HG02943 (cell line): Measurements from ENCODE around the gene LINS1.

Experiments
- ATAC-seq: cut with Tn5 transposase; IDR thresholded peaks from one replicate; pipeline ENCODE4 v1.9.1; 2021; ENCODE audit warnings: mild to moderate bottlenecking, low read depth, moderate library complexity; ENCODE audit not compliant: unreplicated experiment

The LINS1 gene

DNA sequence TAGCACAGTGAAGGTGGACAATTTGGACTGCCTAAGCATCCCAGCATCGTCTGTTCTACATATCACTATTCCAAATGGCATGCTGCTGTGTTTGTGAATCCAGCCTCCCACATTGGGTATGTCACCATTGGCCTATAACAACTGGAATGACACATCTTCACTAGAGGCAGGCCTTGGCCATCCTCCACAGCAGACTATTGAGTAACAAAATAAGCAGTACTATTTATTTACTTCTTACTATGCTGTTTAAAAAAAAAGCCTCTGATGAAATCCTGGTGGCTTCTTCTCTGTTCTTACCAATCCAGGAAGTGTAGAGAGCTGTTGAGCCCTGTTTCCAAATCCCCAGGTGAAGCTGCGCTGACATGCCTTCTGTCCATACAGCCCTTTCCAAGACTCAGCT, 42.7 kb downstream of the LINS1 start:
- no peak for ATAC-seq

- no peak for ATAC-seq
Observed at GRCh38 chr15:100558771-100559254, 43.2 kb downstream of the LINS1 start.

GRCh38 chr15:100553468-100553867, 48.5 kb downstream of the LINS1 start:
- ATAC-seq = no peak

DNA sequence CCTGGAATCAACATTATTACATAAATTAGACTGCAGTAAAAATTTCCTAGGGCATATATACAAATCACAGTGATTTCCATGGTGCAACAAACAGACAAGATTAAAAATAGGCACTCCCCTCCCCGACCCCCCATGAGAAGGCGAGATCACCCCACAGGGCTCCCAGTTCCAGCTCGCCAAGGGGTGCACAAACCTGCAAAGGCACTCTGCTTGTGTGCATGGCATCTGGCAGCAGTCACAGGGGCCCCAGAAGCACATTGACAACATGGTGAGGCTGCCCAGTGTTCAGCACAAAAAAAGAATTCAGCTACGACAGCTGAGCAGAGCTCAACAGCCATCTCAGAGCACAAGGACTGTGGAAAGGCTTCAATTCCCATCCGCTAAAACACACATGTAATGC, 54.0 kb downstream of the LINS1 start:
- ATAC-seq = no peak

- ATAC-seq = no peak
Observed at GRCh38 chr15:100544946-100545345, 57.0 kb downstream of the LINS1 start.

DNA sequence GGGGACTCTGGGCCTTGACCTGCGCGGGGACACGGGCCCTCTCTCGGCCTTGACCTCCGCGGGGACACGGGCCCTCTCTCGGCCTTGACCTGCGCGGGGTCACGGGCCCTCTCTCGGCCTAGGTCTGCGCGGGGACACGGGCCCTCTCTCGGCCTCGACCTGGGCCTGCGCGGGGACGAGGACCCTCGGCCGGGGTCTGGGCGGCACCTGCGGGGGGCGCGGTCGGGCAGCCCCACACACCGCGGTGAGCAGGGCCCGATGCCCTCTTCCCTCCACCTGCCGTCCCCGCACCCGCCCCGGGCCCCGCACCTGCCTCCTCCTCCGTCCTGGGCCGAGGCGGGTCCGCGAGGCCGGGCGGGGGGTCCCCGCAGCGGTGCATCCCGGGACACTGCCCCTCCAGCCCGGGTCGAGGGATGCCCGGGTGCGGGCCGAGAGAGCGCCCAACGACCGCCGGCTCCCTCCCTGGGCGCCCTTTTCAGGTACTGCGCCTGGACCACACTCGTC, 57.6 kb downstream of the LINS1 start:
- no peak for ATAC-seq

GRCh38 chr15:100542290-100542689, 59.7 kb downstream of the LINS1 start:
- no peak for ATAC-seq

DNA sequence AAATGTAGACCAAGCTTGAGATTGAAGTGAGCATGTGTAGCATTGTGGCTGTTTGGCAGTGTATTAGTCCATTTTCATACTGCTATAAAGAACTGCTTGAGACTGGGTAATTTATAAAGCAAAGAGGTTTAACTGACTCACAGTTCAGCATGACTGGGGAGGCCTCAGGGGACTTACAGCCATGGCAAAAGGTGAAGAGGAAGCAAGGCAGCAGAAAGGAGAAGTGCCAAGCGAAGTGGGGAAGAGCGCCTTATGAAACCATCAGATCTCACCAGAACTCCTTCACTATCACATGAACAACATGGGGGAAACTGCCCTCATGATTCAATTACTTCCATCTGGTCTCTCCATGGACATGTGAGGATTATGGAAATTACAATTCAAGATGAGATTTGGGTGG, 64.7 kb downstream of the LINS1 start:
- no peak for ATAC-seq

DNA sequence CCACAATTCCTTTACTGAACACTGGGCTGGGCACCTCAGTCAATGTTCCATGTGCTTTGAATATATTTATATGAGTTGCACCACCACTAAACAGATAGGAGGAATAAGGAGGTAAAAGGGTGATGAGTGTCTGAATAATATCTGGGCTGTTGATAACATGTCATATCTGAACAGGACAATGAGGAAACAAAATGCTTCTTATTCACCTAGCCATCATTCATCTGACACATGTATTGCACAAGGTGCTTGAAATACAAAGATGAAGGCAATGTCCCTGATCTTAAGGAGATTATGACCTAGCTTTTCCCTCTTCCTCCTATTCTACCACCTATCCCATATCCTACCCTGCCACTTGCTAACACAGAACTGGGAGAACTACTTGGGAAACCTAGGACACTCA, 65.3 kb downstream of the LINS1 start:
- ATAC-seq = no peak

DNA sequence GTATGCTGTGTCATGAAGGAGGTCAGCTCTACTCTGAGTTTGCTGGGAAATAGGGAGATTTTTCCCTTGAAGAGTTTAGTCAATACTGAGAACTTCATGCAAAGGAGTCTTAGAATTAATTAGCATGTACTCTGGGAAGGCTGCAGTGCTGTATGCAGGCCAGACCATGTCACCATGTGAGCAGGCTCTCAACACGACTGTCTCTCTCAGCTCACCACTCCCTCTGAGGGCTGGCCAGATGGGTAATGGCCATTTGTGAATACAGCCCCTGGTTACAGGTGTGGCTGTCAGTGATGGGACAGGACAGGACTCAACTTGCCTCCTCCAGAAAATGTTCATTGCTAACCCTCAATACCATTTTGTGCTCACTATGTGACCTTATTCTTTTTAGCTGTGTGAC, 68.1 kb downstream of the LINS1 start:
- ATAC-seq = no peak

- no peak for ATAC-seq
Observed at GRCh38 chr15:100531823-100532327, 70.1 kb downstream of the LINS1 start.

- ATAC-seq = no peak
Observed at GRCh38 chr15:100531204-100531603, 70.8 kb downstream of the LINS1 start.

DNA sequence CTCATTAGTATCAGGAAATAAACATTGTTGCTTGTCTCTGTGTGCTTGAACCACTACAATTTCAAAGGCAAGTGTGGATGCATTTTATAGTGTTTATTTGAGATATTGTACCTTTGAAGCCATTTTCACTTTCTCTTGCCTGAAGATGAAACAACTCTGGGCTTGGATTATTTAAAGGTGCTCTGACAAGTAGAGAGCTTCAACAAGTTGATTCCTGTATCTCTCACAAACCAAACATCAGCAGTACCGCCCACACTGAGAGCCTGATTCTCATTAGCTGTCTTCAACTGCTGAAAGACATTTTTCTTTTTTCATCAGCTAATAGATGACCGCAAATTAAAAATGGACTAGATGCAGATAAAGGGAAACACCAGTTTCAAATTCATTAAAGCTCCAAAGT, 72.4 kb downstream of the LINS1 start:
- ATAC-seq = no peak

DNA sequence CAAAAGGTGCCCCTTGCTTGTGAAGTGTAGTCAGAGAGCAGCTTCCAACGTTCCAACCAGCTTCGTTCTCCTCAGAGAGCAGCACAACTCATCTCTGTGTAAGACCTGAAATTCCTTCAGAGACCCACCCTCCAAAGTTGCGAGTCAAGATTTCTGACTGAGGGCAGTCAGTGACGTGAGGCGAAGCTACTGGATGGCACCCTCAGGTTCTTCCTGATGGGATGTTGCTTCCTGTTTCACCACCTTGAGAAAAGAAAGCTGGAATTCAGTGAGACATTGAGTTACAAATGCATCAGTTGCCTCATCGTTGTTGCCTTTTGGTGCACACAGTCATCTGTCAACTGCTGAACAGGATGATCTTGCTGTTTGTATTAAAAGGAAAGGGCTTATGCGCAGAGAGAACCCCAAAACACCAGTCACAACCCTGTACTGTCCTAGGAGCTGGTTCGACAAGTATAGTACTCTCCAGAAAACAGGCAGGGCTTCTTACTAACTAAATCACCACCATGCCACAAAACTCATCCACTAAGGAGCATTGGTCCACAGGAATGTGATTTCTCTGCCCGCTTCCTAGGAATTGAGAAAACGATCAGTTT, 73.1 kb downstream of the LINS1 start, which contains the start of gene CERS3:
Gene CERS3 (minus strand): TSS at position 118 of the 596 bp plus-strand sequence. CDS start 27,101 bp downstream, outside the sequence.
- ATAC-seq = no peak

GRCh38 chr15:100526027-100526481, 75.9 kb downstream of the LINS1 start:
- no peak for ATAC-seq

GRCh38 chr15:100525436-100525835, 76.5 kb downstream of the LINS1 start:
- no peak for ATAC-seq

GRCh38 chr15:100524326-100524725, 77.7 kb downstream of the LINS1 start:
- ATAC-seq = no peak

GRCh38 chr15:100521907-100522306, 80.1 kb downstream of the LINS1 start:
- ATAC-seq = no peak

GRCh38 chr15:100520132-100520921, 81.7 kb downstream of the LINS1 start:
- ATAC-seq = no peak

DNA sequence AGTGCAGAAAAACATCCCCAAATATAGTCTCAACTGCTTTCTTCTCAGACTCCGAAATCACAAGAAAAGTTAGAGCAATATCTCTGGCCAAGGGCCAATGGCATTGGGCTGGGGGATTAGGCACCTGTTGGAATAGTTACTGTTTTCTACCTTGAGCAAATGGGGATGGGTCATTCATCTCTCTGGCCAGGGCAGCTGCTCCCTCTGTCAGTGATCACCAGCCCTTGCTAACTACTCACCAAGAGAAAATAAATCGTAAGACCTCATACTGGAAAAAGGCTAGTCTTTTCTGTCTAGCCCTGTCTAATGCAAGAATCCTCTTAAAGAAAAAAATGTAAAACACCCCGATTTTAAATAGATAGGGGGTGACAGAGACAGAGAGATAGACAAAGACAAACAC, 84.1 kb downstream of the LINS1 start:
- no peak for ATAC-seq
